Lower lobe of right lung (tissue), 2 donors: ENCODE results near the gene CRIP1. TPM values are rescaled to one million over a fixed set of nuclear protein-coding genes. Genes with fewer than 3 reads are reported as not detected.

Experiments used
- ATAC-seq, 2 donors: fragments of 200-7000 bp; cut with Tn5 transposase; one replicate each; pipeline ENCODE4 v1.9.1; 2020 to 2022; ENCODE audit warnings: mild to moderate bottlenecking in 2 of 2, moderate library complexity in 2 of 2
- DNase-seq: peaks from one replicate; pipeline ENCODE4 v3.0.0-alpha.2; 2020
- H3K27ac ChIP-seq: fragments of 200-600 bp; one replicate; pipeline ENCODE4 v1.8.0; 2022
- H3K27me3 ChIP-seq: fragments of 200-600 bp; one replicate; pipeline ENCODE4 v1.8.0; 2022; ENCODE audit warnings: low read depth
- H3K36me3 ChIP-seq: fragments of 200-600 bp; one replicate; pipeline ENCODE4 v1.8.0; 2022; ENCODE audit warnings: mild to moderate bottlenecking
- H3K4me1 ChIP-seq: fragments of 200-600 bp; one replicate; pipeline ENCODE4 v1.8.0; 2022
- H3K4me3 ChIP-seq: fragments of 200-600 bp; one replicate; pipeline ENCODE4 v1.8.0; 2022; ENCODE audit warnings: mild to moderate bottlenecking
- H3K9me3 ChIP-seq: fragments of 200-600 bp; one replicate; pipeline ENCODE4 v1.8.0; 2022
- intact Hi-C: fragments of 100-400 bp; cut with DNase I; formaldehyde crosslinking; loops from one replicate; pipeline ENCODE4 v1.11.0; 2022
- total RNA-seq: library from RNA; stranded (reverse); fragmentation: NEBNext Ultra II Directional; extraction: Animal tissue kit (Norgen Biotek cat#: 25700); gene quantifications from one replicate; pipeline ENCODE4 v1.2.1, GENCODE V29; 2021
- TF ChIP-seq, protein P1 (sequence below): fragments of 200-600 bp; IDR thresholded peaks from one replicate; pipeline ENCODE4 v1.8.0; 2022; ENCODE audit warnings: antibody characterized with exemption, mild to moderate bottlenecking
- donor health status: DM: no; HTN: yes; CAD: no; lungs with severe emphysema.

The CRIP1 gene
- total RNA-seq, 1 donor from 2014 or later, result 237 TPM

DNA sequence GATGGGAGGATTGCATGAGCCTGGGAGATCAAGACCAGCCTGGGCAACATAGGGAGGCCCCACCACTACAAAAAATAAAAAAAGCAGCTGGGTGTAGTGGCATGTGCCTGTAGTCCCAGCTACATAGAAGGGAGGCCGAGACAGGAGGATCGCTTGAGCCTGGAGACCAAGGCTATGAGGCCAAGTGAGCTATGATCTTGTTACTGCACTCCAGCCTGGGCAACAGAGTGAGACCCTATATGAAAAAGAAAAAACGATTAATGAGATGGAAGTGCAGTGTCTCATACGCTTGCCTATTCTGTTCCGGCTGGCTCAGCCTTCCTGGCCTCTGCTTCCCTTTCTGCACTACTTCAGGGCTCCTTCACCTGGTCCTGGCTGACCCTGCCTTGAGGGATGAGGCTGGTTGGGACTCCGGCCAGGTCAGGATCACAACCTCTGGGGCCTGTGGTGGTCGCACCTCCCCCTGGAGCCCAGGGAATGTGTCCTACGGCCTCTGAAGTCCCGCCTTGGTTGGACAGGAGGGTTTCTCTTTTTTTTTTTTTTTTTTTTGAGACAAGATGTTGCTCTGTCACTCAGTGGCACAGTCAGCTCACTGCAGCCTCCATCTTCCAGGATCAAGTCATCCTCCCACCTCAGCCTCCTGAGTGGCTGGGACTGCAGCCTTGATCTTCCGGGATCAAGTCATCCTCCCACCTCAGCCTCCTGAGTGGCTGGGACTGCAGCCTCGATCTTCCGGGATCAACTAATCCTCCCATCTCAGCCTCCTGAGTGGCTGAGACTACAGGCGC, 15.0 kb downstream of the CRIP1 start:
- DNase-seq (no peak), ATAC-seq (no peak)
- Histone ChIP-seq H3K27me3 (no peaks in the 10 kb centered on the region), H3K27ac (no peak overlapping the region), H3K4me1 (no peaks in the 10 kb centered on the region), H3K9me3 (no peaks in the 10 kb centered on the region), H3K36me3 (peaks cover 14% of the 10 kb centered on the region), H3K4me3 (no peak overlapping the region)
- TF ChIP-seq, protein P1, sequence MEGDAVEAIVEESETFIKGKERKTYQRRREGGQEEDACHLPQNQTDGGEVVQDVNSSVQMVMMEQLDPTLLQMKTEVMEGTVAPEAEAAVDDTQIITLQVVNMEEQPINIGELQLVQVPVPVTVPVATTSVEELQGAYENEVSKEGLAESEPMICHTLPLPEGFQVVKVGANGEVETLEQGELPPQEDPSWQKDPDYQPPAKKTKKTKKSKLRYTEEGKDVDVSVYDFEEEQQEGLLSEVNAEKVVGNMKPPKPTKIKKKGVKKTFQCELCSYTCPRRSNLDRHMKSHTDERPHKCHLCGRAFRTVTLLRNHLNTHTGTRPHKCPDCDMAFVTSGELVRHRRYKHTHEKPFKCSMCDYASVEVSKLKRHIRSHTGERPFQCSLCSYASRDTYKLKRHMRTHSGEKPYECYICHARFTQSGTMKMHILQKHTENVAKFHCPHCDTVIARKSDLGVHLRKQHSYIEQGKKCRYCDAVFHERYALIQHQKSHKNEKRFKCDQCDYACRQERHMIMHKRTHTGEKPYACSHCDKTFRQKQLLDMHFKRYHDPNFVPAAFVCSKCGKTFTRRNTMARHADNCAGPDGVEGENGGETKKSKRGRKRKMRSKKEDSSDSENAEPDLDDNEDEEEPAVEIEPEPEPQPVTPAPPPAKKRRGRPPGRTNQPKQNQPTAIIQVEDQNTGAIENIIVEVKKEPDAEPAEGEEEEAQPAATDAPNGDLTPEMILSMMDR, result no peak
- intact Hi-C loops, result no loop called here

DNA sequence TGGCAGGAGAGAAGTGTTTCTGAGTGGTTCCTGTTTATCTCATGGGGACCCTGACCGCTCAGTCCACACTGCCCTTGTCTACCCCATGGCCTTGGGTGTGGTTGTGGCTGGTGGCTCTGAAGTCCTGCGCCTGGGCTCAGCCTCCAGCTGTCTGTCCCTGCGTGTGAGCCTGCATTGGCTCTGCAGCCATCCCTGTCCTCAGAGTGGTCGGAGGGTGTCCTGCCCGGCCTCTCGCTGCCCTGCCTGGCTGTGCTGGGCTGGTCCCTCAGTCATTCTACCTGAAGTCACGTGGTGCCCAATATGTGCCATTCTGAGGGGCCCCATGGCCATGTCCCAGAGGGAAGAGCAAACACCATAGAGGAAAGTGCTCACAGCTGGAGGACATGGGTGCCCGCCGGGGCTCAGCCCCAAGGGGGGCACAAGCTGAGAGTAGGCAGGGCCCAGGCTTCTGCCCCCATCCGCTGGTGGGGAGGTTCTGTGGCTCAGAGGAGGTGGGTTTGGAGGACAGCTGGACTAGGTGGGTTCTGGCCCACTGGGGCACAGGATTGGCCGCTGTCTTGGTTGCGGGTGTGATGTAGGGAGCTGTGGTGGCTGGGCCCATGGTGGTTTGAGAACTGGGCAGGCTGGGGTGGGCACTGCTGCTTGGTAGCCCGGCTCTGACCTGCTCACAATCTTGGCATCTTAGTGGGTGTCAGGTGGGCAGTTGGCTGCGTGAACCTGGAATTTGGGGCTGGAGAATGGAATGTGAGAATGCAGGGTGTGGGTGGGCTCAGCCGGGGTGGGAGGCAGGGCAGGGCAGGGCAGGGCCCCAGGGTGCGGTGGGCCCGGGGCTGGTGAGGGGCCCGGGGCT, 16.0 kb downstream of the CRIP1 start:
- Histone ChIP-seq H3K4me3 (no peak overlapping the region), H3K9me3 (no peaks in the 10 kb centered on the region), H3K27me3 (peaks cover 6% of the 10 kb centered on the region), H3K36me3 (peaks cover 14% of the 10 kb centered on the region), H3K4me1 (no peaks in the 10 kb centered on the region), H3K27ac (no peak overlapping the region)
- intact Hi-C loops, result no loop called here
- DNase-seq (no peak), ATAC-seq (no peak)
- TF ChIP-seq, protein P1, result no peak

DNA sequence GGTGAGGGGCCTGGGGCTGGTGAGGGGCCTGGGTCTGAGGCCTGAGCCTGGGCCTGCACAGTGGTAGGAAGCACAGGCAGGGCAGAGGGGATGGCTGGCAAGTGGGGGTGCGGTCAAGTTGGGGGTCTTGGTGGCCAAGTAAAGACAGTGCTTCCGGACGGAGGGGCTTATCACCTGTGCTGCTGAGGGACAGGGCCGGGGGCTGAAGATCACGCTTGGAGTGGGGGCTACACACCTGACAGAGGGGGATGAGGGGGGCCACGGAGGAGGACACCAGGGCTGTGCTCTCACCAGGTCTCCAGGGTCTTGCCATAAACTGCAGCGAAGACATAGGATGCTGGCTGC, 16.6 kb downstream of the CRIP1 start:
- no peak for ATAC-seq
- TF ChIP-seq, protein P1, result no peak
- intact Hi-C loops, result no loop called here
- Histone ChIP-seq H3K9me3 (no peaks in the 10 kb centered on the region), H3K4me1 (no peaks in the 10 kb centered on the region), H3K27me3 (peaks cover 12% of the 10 kb centered on the region), H3K27ac (no peak overlapping the region), H3K36me3 (peaks cover 13% of the 10 kb centered on the region), H3K4me3 (no peak overlapping the region)
- DNase-seq, result no peak

DNA sequence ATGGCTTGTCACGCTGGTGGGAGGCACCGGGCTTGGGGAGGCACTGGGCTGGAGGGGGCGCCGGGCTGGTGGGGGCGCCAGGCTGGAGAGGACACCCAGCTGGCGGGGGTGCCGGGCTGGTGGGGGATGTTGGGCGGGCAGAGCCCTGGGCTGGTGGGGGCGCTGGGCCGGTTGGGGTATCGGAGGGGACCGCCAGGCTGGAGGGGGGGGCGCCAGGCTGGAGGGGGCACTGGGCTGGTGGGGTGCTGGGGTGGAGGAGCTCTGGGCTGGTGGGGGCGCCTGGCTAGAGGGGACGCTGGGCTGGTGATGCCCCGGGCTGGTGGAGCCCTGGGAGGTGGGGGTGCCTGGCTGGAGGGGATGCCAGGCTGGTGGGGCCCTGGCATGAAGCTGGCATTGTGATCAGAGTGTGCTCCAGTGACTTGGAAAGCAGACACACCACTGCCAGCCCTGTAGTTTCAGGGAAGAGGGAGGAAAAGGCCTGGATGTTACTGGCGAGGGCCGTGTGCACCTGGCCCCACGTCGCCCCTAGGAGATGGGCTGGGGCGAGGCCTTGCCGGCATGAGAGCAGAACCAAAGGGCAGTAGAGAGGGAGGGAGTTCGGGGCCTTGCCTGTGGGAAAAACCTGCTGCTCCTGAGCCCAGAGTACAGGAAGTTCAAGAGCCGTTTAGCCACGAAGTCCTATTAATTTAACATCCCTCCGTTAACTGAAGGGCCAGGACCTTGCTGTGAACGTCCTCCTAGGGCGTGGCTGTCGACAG, 17.4 kb downstream of the CRIP1 start:
- TF ChIP-seq, protein P1, result no peak
- no peak overlapping the region for H3K4me3 ChIP-seq
- intact Hi-C loops, result no loop called here
- no peaks in the 10 kb centered on the region for H3K4me1 ChIP-seq
- H3K27ac ChIP-seq, result no peak overlapping the region
- ATAC-seq (peak; percentile 1 to 3), DNase-seq (no peak)
- peaks cover 5% of the 10 kb centered on the region for H3K36me3 ChIP-seq
- no peaks in the 10 kb centered on the region for H3K9me3 ChIP-seq
- peaks cover 21% of the 10 kb centered on the region for H3K27me3 ChIP-seq

DNA sequence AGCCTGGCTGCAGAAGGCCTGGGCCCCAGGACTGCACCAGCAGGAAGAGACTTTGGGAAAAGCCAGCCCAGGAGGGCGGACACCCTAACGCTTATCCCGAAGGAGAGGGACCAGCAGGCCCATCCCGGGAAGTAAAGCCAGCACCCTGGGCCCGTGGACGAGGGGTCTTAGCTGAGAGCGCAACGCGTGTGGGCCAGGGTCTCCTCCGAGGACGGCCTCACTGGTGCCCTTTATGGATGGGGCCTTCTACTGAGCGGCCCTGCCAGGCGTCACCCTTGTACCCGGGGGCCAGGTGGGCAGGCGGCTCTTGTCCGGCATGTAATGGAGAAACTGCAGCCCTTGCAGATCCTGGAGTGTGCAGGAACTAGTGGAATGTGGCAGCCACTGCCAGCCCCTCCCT, 18.4 kb downstream of the CRIP1 start:
- no peaks in the 10 kb centered on the region for H3K36me3 ChIP-seq
- H3K9me3 ChIP-seq, result no peaks in the 10 kb centered on the region
- DNase-seq, result no peak
- H3K4me3 ChIP-seq, result no peak overlapping the region
- H3K27me3 ChIP-seq, result peaks cover 29% of the 10 kb centered on the region
- intact Hi-C loops, result no loop called here
- no peak overlapping the region for H3K27ac ChIP-seq
- no peaks in the 10 kb centered on the region for H3K4me1 ChIP-seq
- no peak for ATAC-seq
- TF ChIP-seq, protein P1, result no peak
